SIG-M5 treated with dmso at 0.1 percent for 504 hours (cell line): ENCODE data around the gene COL4A2.
"Not testable (repeated sequence)": the region's sequence is repeated elsewhere in the genome, so short reads cannot be mapped to it uniquely, and the experiment has no call there.

Experiments used
- DNase-seq: peaks from one replicate; lab custom pipeline; 2025; ENCODE audit not compliant: unreplicated experiment; lab: John Stamatoyannopoulos, UW

COL4A2 gene

GRCh38 chr13:110305544-110305943 is 1.5 kb upstream of the COL4A2 start:
- no peak for DNase-seq

DNA sequence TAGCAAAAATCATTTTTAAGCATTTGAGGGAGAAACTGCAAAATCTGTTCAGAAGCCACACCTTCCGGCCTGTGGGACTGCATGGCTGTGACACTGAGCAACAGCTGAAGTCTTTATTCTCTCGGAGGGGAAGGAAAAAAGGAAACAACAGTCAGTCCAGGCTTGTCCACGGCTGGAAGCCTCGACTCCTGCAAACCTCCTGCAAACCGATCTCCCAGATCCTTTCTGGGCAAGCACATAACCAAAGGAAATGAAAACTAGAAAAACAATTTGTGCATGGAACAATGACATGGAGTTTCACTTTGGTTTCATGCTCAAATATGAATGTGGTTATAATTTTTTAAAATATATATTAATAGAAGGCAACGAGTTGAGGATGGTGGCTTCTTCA is 1.1 kb upstream of the COL4A2 start:
- DNase-seq = no peak

DNA sequence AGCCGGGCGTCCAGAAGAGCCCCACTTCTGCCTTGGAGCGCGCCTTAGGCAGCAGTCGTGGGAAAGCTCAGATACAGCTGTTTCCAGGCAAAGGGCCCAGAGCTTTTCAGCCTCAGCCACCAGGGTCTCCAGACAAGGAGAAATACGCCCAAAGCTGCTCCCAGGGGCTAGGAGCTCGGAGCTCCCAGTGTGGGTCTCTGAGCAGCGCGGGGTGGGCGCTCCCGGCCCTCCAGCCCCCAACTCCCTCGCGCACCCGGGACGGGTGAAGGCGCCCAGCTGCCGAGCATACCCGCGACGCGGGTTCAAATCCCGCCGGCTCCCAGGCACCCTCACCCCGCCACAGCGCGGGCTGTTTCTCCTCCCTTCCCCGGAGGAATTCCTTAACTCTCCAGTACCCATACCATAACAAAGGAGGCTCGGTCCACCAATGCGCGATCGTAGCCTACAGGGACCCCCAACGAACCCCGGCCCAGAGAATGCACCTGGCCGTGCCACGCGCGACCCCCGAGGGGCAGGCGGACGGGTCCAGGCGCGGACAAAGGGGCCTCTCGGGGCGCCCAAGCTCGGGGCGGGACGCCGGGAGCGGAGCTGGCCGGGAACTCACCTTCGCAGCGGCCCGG is 634 bp upstream of the COL4A2 start:
- no peak for DNase-seq

DNA sequence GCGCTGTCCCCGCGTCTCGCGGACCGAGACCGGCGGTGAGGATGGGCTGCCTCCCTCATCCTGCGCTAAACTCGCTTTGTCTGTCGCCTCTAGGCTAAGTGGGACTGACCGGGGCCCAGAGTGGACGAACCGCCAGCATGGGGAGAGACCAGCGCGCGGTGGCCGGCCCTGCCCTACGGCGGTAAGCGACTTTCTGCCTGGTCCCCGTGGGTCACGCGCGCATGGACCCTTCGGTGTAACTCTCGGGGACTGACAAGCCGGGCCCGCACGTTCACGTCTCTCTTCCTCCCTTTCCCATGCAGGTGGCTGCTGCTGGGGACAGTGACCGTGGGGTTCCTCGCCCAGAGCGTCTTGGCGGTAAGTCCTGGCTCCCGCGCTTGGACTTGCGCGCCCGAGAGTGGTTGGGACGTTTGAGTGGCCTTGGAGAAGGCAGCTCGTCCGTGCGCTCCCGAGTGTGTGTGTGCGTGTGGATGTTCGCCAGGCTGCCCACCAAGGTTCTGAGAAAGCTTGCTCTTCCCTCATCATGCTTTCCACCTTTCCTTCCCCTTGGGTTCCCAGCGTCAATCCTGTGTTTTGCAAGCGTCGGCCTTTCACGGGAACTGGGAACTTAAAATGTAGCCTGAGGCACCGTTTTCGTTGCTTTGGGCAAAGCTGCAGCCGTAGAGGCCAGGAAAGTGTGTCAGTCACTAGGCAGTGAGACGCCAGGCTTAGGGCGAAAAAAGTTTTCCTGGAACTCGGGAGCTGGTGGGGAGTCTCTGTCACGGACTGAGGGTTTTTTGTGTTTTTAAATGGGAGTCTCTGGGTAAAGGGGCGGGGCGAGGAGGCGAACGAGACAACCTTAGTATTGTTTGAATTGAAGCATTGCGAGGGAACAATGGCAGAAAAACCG is 927 bp downstream of the COL4A2 start:
- DNase-seq = no peak

DNA sequence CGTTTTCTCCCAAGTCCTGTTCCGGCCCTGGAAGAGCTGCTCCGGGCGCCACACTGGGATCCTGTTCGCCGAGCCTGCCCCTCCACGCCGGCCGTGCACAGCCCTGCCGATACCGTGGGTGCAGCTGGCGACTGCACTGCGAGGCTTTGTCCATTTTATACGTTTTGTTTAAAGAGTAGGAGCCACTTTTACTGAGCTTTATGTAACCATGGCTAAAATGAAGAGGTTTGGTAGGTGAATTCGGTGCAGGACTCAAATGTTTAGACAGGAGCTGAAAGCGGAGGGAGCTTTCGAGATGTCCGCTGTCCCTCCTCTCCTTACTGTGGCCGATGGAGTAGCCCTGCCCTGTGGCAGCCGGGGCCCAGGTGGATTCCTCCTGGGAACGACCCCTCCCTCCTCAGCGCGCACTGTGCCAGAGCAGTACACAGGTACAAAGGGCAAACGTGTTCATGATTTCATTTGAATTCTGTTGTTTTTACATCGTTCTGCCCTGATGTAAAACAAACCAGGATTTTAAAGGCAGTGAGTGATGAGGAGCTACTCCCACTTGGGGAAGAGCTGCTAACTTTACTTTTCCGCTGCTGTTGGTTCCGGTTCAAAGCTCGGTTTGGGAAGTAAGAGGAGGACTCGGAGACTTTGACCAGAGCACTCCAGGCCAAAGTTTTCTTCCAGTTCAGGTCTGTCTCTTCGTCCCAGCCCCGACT is 1.7 kb downstream of the COL4A2 start:
- no peak for DNase-seq

GRCh38 chr13:110309661-110310524 is 2.8 kb downstream of the COL4A2 start:
- DNase-seq = no peak

DNA sequence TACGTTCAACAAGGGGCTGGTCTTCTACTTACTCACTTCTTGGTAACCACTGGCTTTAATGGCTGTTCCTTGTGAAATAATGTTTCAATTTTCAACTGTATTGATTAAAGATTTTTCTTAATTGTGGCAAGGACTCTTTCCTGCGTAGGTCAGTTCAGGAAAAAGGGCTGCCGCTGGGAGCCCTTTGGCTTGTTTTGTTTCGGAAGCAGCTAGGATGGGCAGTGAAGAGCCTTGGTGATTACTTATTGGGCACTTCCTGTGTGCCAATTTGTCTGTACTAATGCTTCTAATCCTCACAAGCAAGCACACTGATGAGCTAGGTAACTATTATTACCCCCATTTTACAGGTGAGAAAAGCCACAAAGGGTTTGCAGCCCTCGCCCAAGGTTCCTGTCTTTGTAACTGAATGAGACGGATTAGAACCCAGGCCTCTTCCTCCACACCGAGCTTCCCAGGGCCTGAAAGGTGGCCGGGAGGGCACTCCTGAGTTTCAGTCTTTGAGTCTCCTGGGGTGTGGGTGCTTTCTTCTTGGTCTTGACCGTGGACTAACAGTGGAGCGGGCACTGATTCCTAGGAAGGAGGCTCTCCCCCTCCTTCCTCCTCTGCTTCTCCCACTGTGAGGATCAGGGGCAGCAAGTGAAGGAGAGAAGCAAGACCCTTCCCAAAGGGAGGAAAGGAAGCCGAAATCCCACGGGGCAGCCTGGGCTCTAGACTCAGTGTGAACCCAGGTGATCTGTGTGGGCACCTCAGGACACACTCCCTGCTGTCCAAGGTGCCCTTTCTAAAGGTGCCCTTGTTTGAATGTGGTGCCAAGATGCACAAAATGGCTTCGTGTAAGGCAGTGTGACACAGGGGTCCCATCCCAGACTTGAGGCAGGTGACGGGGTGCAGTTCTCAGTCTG is 3.7 kb downstream of the COL4A2 start:
- no peak for DNase-seq

- DNase-seq = no peak
Observed at GRCh38 chr13:110311443-110312338, 4.6 kb downstream of the COL4A2 start.

- no peak for DNase-seq
Observed at GRCh38 chr13:110312339-110313031, 5.4 kb downstream of the COL4A2 start.

DNA sequence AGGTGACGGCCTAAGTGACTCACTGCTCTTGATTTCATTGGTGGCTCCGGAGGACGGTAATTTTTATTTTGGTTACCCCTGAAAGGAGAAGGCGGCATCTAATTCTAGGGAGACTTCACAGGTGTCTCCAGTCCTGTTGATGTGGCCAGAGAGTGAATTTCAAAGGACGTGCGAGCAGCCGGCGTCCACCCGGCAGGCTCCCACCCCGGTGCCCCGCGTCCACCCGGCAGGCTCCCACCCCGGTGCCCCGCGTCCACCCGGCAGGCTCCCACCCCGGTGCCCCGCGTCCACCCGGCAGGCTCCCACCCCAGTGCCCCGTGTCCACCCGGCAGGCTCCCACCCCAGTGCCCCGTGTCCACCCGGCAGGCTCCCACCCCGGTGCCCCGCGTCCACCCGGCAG is 6.2 kb downstream of the COL4A2 start:
- not testable (repeated sequence) for DNase-seq

- not testable (repeated sequence) for DNase-seq
Observed at GRCh38 chr13:110313733-110314132, 6.6 kb downstream of the COL4A2 start.

- DNase-seq = no peak
Observed at GRCh38 chr13:110314516-110315245, 7.6 kb downstream of the COL4A2 start.

DNA sequence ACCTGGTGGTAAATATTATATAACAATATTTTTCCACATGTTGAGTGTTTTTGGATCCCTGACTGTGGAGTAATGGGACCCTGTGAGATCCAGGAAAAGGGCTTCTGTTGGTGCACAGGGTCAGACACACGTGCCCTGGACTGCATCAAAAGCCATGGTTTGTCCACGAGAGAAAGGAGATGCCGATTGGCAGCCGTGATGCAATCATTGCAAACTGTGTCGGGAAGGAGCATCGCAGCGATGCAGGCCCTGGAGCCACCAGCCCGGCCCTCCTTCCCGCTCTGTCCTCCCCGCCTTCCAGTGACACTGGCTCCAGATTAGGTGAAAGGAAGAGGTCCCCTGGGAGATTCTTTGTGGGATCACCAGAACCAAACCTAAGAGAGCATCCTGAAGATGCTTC is 9.1 kb downstream of the COL4A2 start:
- DNase-seq = no peak

- DNase-seq = no peak
Observed at GRCh38 chr13:110317093-110317492, 10.0 kb downstream of the COL4A2 start.

DNA sequence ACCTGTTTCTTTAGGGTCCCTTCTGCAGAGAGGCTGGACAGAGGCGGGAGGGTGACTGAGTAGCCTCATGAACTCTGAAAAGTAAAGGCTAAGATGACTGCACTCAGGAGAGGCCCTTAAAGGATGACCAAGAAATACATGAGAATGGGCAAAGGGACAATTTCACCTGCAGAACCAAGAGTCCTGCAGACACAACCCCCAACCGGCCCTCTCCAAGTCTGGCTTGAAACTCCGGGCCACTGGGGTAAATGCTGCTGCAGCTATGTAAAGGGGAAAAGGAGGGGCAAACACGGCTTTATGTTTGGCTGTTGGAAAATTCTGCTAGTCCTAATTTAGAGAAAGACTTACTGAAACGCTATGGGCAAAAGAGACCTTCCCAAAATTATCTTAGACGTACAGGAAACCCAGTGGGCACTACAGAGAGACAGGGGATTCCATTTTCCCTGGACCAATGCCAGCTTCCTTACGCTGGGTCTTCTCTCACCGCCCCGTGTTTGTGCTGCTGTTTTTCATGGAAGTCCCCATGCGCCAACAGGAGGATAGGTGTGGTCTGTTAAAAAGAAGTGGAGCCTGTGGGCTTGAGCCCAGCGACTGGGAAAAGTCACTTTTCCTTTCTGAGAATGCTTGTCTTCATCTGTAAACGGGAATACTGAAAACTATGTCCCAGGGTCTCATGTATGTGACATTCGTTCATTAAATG is 10.6 kb downstream of the COL4A2 start:
- DNase-seq = no peak

DNA sequence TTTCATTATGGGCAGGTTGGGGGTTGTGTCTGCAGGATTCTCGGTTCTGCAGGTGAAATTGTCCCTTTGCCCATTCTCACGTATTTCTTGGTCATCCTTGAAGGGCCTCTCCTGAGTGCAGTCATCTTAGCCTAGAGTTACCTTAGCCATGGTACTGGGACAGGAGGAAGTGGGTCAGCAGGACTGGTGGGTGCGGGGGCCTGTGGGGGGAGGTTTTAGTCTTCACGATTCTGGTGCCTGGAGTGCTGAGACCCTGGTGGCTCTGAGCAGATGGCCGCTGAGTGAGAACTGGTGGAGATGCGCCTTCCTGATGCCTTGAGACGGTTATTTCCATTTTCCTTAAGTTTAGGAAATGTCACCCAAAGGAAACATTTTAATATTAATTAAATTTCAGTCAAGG is 11.8 kb downstream of the COL4A2 start:
- DNase-seq = no peak

- DNase-seq = no peak
Observed at GRCh38 chr13:110319397-110319773, 12.3 kb downstream of the COL4A2 start.
